ENCODE results near the gene GOSR2. TPM values are rescaled to one million over a fixed set of nuclear protein-coding genes. Genes with fewer than 3 reads are reported as not detected.

Gene GOSR2
- total and polyA plus RNA-seq, 2 of the 8 experiments (the other 6 are each of a cell fraction or from before 2014, with no cell fraction given), result 28.2 to 36.2 TPM

GRCh38 chr17:46991617-46992016 is 68.7 kb downstream of the GOSR2 start:
- CTCF ChIA-PET (ENCODE audit: partially characterized antibody), result interaction anchor here (0.6 to 2.1 kb wide), 7 partner anchors 9 to 49 kb away, joined by 3 to 16 read pairs (median 3); no protein-coding TSS in a partner anchor

More at GRCh38 chr17:46991617-46992016, 68.7 kb downstream of the GOSR2 start:
- Histone ChIP-seq H2BK5ac (ENCODE audit: low read depth, low read length) (no peak overlapping the region), H3K79me2 (ENCODE audit: control insufficient read depth in 1 of 2, insufficient read depth in 2 of 2, low read length in 2 of 2) (no peaks in the 10 kb centered on the region), H4K91ac (replicated peaks; ENCODE audit: insufficient read length, low read length) (no peak overlapping the region), H3K4ac (replicated peaks; ENCODE audit: insufficient read length, low read depth, low read length) (no peak overlapping the region), H3K9me3 (ENCODE audit: insufficient read depth in 2 of 2, low read depth in 1 of 2, low read length in 1 of 2) (no peaks in the 10 kb centered on the region), H2BK120ac (replicated peaks; ENCODE audit: low read depth, low read length) (no peak overlapping the region), H3K79me1 (ENCODE audit: low read depth, low read length) (no peaks in the 10 kb centered on the region), H2BK15ac (ENCODE audit: low read length) (no peak overlapping the region), H2AFZ (ENCODE audit: low read length) (no peak overlapping the region), H3K56ac (replicated peaks; ENCODE audit: insufficient read length, low read depth, low read length) (no peak overlapping the region), H3K4me2 (ENCODE audit: insufficient read depth in 1 of 2, low read depth in 2 of 2, low read length in 2 of 2) (no peak overlapping the region), H3K14ac (ENCODE audit: insufficient read length) (no peak overlapping the region), H3K27ac (ENCODE audit: low read depth, low read length) (no peak overlapping the region), H3K23me2 (ENCODE audit: low read depth, low read length) (no peaks in the 10 kb centered on the region), H3K4me3 (ENCODE audit: extremely low read depth in 1 of 4, insufficient read depth in 2 of 4, low read depth in 3 of 4, low read length in 4 of 4) (no peak overlapping the region), H3K36me3 (ENCODE audit: control insufficient read depth in 2 of 4, insufficient read depth in 4 of 4, low read length in 3 of 4) (no peaks in the 10 kb centered on the region), H4K8ac (ENCODE audit: extremely low read depth, insufficient read depth, low read length) (no peak overlapping the region), H3K18ac (ENCODE audit: extremely low read depth, low read length) (no peak overlapping the region), H4K5ac (ENCODE audit: insufficient read length, low read depth, low read length) (no peak overlapping the region), H2AK5ac (ENCODE audit: low read depth, low read length) (no peak overlapping the region), H2BK12ac (ENCODE audit: low read depth, low read length) (no peak overlapping the region), H3K9ac (replicated peaks in 1 of 4; ENCODE audit: extremely low read depth in 1 of 4, low read depth in 3 of 4, low read length in 3 of 4) (no peak overlapping the region), H4K20me1 (replicated peaks in 1 of 2; ENCODE audit: control insufficient read depth in 1 of 2, insufficient read depth in 2 of 2, low read length in 2 of 2) (no peaks in the 10 kb centered on the region), H2BK20ac (ENCODE audit: low read length) (no peak overlapping the region), H3K27me3 (replicated peaks in 1 of 4; ENCODE audit: control insufficient read depth in 3 of 4, extremely low read depth in 1 of 4, insufficient read depth in 3 of 4, low read length in 3 of 4) (peaks cover 0 to 3% (median 0%) of the 10 kb centered on the region in 4 experiments; a peak in 1 of 7 replicates), H3K4me1 (replicated peaks in 1 of 4; ENCODE audit: control insufficient read depth in 3 of 4, insufficient read depth in 4 of 4, low read length in 3 of 4) (no peaks in the 10 kb centered on the region), H3K23ac (ENCODE audit: insufficient read length) (no peak overlapping the region)
- no peak for TF ChIP-seq KDM1A (IDR thresholded peaks at IDR 0.05; ENCODE audit: borderline replicate concordance, low read length)
- TF ChIP-seq TCF12 (IDR thresholded peaks at IDR 0.05; ENCODE audit: low read depth, low read length), result no peak
- POLR2A ChIA-PET (ENCODE audit: partially characterized antibody), result interaction anchor here (1.2 to 2.9 kb wide), 2 partner anchors 14 to 49 kb away, joined by 5 to 11 read pairs; no protein-coding TSS in a partner anchor
- FAIRE-seq (no peak), DNase-seq (ENCODE audit: low read depth in 1 of 2, low spot score in 2 of 2) (no peak)
- 81% methylated on average over 1 of the region's 1 CpG; no CpG with 5 or more reads in 1 of the 2 experiments for WGBS, 2 experiments (ENCODE audit: extremely low coverage in 1 of 2, insufficient coverage in 1 of 2, insufficient read length in 1 of 2, insufficient replicate concordance in 2 of 2, low coverage in 1 of 2, low lambda C conversion rate in 2 of 2, missing lambda C conversion rate in 1 of 2)

Small RNA genes lying within 50 kb of the gene (microRNA-seq; reads per million reads assigned to microRNA genes)
- 0 to 0.23 reads per million in 2 experiments for gene MIR5089 (ENCODE audit: borderline microRNAs expressed in 2 of 2, borderline number of aligned reads in 2 of 2, borderline replicate concordance in 1 of 2)

Small RNA genes lying within 50 kb of the gene (small RNA-seq; reads per million reads assigned to genes)
- gene MIR5089 (ENCODE audit: insufficient read depth) (not detected), gene RNU6ATAC3P (ENCODE audit: insufficient read depth) (not detected)

Other genes with a start within 250 kb of the GOSR2 start
- gene WNT3, start 104.5 kb upstream of the GOSR2 start, total RNA-seq (2021; fragmentation: NEBNext Ultra II Directional; extraction: Animal tissue kit (Norgen Biotek cat#: 25700)), result 1.3 and 2.0 TPM in 2 replicates
- gene WNT3, start 104.5 kb upstream of the GOSR2 start, polyA plus RNA-seq (2011; rRNA removed), result 0.56 and 0.96 TPM in 2 replicates
- not detected in 2 replicates for gene WNT9B, start 71.6 kb upstream of the GOSR2 start, total RNA-seq (2021; fragmentation: NEBNext Ultra II Directional; extraction: Animal tissue kit (Norgen Biotek cat#: 25700))
- gene WNT9B, start 71.6 kb upstream of the GOSR2 start, polyA plus RNA-seq (2011; rRNA removed), result 0.21 and 0.35 TPM in 2 replicates
- gene RPRML, start 56.1 kb downstream of the GOSR2 start, total RNA-seq (2021; fragmentation: NEBNext Ultra II Directional; extraction: Animal tissue kit (Norgen Biotek cat#: 25700)), result 5.5 and 7.2 TPM in 2 replicates
- gene RPRML, start 56.1 kb downstream of the GOSR2 start, polyA plus RNA-seq (2011; rRNA removed), result 3.5 and 6.0 TPM in 2 replicates